GM21423 (cell line): Measurements from ENCODE around the gene UPK3BL2.
"Not testable (repeated sequence)": the region's sequence is repeated elsewhere in the genome, so short reads cannot be mapped to it uniquely, and the experiment has no call there.

ENCODE experiments used
- ATAC-seq: cut with Tn5 transposase; IDR thresholded peaks from one replicate; pipeline ENCODE4 v1.9.1; 2021; ENCODE audit warnings: mild to moderate bottlenecking, moderate library complexity; ENCODE audit not compliant: unreplicated experiment

Gene UPK3BL2

DNA sequence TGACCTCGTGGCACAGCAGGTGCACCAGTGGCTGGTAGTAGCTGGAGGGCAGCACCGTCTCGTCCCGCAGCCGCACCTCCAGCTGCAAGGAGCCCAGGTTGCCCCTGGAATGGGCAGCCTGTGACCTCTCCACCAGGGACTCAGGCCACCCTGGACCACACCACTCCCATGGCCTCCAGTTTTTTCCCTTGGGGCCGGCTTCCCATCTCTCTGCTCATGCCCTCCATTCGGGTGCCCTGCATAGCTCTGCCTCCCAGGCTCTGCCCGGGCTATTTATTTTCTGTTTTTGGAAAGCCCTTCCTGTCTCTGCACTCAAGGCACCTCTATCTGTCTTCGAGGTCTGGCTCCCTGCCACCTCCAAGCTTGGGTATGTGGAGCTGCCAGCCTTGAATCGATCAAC lies 46.6 kb downstream of the UPK3BL2 start:
- ATAC-seq = not testable (repeated sequence)

DNA sequence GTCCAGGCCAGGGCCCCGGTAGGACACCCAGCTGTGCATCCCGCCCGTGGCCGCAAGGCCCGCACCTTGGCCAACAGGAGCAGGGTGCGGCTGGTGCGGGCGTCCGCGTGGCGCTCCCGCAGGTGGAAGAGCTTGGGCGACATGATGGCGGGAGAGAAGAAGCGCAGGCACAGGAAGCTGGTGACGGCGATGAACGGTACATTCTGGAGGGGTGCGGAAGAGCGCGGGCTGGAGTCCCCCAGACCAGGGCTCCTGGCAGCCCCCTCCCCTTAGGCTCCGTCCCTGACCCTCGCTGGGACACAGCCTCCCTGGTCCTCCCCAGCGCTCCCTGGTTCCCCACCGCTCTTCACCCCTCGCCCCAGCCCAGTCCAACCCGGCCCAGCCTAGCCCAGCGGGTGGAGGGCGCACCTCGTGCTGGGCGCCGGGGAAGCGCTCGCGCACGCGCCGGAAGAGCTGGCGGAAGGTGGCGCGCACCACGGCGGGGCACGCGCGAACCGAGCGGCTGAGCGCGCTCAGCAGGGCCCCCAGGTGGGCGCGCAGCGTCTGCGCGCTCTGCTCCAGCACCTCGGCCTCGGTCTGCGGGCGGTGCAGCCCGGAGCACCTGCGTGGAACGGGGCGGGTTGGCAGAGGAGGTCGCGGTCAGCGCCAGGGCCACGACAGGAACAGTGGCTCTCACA lies 48.9 kb downstream of the UPK3BL2 start:
- ATAC-seq = peak; percentile 71

DNA sequence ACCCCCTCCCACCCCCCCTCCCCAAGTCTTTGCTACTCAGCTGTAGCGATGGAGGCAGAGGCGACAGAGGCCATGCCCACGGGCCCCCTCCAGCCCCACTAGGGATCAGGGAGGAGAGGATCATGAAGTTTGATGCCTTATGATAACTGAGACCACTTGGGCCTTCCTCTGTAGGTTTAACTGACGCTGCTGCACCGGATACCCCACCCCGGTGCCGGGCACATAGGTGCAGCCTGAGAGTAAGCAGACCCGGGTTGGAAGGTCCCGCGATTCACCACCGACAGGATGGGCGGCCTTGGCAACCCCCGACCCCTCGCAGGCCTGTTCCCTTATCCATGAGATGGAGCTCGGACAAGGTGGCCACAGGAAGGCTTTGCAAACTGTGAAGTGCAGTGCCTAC lies 49.5 kb downstream of the UPK3BL2 start:
- not testable (repeated sequence) for ATAC-seq

DNA sequence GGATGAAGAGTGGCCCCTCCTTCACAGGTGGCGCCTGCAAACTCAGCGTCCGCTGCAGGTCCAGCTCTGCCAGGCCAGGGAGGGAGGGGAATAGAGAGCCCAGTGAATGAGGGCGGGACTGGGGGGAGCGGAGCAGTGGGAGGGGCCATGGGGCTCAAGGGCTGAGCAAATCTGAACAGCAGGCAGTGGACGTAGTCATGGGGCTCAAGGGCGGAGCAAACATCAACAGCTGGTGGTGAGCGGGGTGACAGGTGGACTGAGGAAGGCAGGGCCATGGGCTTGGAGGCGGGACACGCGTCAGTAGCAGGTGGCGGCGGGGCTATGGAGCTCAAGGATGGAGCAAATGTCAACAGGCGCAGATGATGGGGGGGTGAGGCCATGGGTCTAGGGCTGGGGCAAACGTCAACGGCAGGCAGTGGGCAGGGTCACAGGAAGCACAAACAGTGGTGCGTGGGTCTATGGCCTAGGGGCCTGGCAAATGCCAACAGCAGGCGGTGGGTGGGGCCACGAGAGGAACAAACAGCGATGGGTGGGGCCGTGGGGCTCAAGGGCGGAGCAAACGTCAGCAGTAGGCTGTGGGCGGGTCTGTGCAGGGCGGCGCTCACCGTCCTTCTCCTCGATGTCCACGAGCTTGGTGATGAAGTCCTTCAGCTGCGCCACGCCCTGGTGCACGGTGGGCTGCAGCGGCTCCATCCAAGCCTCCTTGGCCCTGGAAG lies 50.1 kb downstream of the UPK3BL2 start:
- ATAC-seq = peak; percentile 48

DNA sequence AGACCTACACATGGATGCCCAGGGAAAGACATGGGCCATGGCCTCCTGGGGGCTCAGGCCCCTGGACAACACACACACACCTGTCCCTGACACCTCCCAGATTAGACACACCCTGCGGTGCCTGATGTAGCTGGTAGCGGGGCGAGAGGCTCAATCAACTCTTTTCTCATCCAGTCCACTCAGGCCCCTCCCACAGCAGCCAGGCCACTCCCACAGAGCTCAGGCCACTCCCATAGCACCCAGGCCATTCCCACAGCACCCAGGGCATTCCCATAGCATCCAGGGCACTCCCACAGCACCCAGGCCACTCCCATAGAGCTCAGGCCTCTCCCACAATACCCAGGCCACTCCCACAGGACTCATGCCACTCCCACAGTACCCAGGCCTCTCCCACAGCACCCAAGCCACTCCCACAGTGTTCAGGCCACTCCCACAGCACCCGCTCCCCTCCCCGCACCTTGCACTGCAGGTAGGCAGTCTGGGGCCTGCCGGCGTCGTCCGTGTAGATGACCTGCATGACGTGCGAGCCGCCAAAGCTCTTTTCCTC lies 52.9 kb downstream of the UPK3BL2 start:
- not testable (repeated sequence) for ATAC-seq
